OCI-LY7 (cell line): ENCODE results near the gene CD55. TPM values are rescaled to one million over a fixed set of nuclear protein-coding genes. Genes with fewer than 3 reads are reported as not detected.

Experiments
- BruUV-seq: library from RNA; stranded (reverse); fragments of 400-500 nt; replicated peaks from 2 replicates; lab custom pipeline; 2021; lab: Mats Ljungman, UMichigan
- CTCF ChIA-PET: fragments of 300-600 bp; sonication (Branson Sonifier 250); formaldehyde crosslinking; loops from one replicate; lab custom pipeline; 2022; ENCODE audit warnings: antibody characterized with exemption; ENCODE audit not compliant: unreplicated experiment; lab: Charles Lee
- POLR2A ChIA-PET: fragments of 300-600 bp; sonication (Branson Sonifier 250); formaldehyde crosslinking; loops from one replicate; lab custom pipeline; 2022; ENCODE audit warnings: antibody characterized with exemption; lab: Charles Lee
- DNase-seq: peaks from one replicate; pipeline ENCODE4 v3.0.0-alpha.2; 2015; ENCODE audit warnings: low spot score
- H2AFZ ChIP-seq: fragments of 200-600 bp; sonication (generic), shearing (Covaris generic); 2 replicates; pipeline ENCODE4 v1.6.1; 2014; ENCODE audit warnings: mild to moderate bottlenecking, antibody characterized with exemption, low read length, moderate library complexity
- H3K27ac ChIP-seq: fragments of 200-600 bp; sonication (generic); 2 replicates; pipeline ENCODE4 v1.5.1; 2014; ENCODE audit warnings: mixed run types, low read depth, mild to moderate bottlenecking, moderate library complexity, low read length, inconsistent platforms; ENCODE audit not compliant: poor library complexity, severe bottlenecking
- H3K36me3 ChIP-seq: fragments of 200-600 bp; sonication (generic); 2 replicates; pipeline ENCODE4 v1.6.1; 2014; ENCODE audit warnings: mild to moderate bottlenecking, antibody characterized with exemption, low read length, moderate library complexity, mixed read lengths; ENCODE audit not compliant: insufficient read depth
- H3K4me1 ChIP-seq: fragments of 200-600 bp; sonication (generic); 2 replicates; pipeline ENCODE4 v1.5.1; 2014; ENCODE audit warnings: mild to moderate bottlenecking, low read length; ENCODE audit not compliant: insufficient read depth, poor library complexity, severe bottlenecking
- H3K4me2 ChIP-seq: fragments of 200-600 bp; sonication (generic); 2 replicates; pipeline ENCODE4 v1.6.1; 2014; ENCODE audit warnings: mild to moderate bottlenecking, low read length
- H3K4me3 ChIP-seq: fragments of 200-600 bp; sonication (generic); 2 replicates; pipeline ENCODE4 v1.5.1; 2014; ENCODE audit warnings: mild to moderate bottlenecking, low read depth, low read length; ENCODE audit not compliant: poor library complexity, severe bottlenecking
- H3K79me2 ChIP-seq: fragments of 200-600 bp; sonication (generic); 2 replicates; pipeline ENCODE4 v1.6.1; 2016; ENCODE audit warnings: low read depth, mild to moderate bottlenecking, low read length, moderate library complexity, mixed read lengths; ENCODE audit not compliant: insufficient read depth
- H3K9me2 ChIP-seq: fragments of 200-600 bp; sonication (generic); 2 replicates; pipeline ENCODE4 v1.6.1; 2016; ENCODE audit warnings: mild to moderate bottlenecking, low read length, mixed read lengths; ENCODE audit not compliant: insufficient read depth
- H3K9me3 ChIP-seq: fragments of 200-600 bp; sonication (generic); 2 replicates; pipeline ENCODE4 v1.6.1; 2014; ENCODE audit warnings: mild to moderate bottlenecking, mixed run types, low read length, mixed read lengths
- H4K20me1 ChIP-seq: fragments of 200-600 bp; sonication (generic); 2 replicates; pipeline ENCODE4 v1.6.1; 2014; ENCODE audit warnings: mild to moderate bottlenecking, antibody characterized with exemption, low read length, moderate library complexity, mixed read lengths; ENCODE audit not compliant: insufficient read depth
- EZH2phosphoT487 ChIP-seq: fragments of 200-600 bp; sonication (generic); IDR thresholded peaks from 2 replicates; pipeline ENCODE4 v1.6.1; 2018; ENCODE audit warnings: low read depth, borderline replicate concordance, mild to moderate bottlenecking, mixed run types, antibody characterized with exemption, low read length, moderate library complexity, mixed read lengths
- intact Hi-C: fragments of 100-400 bp; cut with micrococcal nuclease; formaldehyde crosslinking; loops from one replicate; pipeline ENCODE4 v1.10.0; 2022; ENCODE audit not compliant: unreplicated experiment
- total RNA-seq, 2 experiments: library from RNA; depleted of rRNA in 1 of 2; stranded (reverse); fragments of >200 nt in 1 of 2; shearing (Covaris generic) in 1 of 2; gene quantifications; 2 replicates each; pipeline ENCODE4 v1.2.3, GENCODE V29; 2014 to 2022
- TF ChIP-seq, protein P1 (sequence below): fragments of 200-600 bp; sonication (generic); conservative IDR thresholded peaks from 2 replicates; pipeline ENCODE4 v1.5.1; 2014; ENCODE audit warnings: mild to moderate bottlenecking, antibody characterized with exemption, low read length, moderate library complexity, mixed read lengths

CD55 gene
- total RNA-seq, 2 experiments from 2014 or later = 20.0 to 28.1 TPM

DNA sequence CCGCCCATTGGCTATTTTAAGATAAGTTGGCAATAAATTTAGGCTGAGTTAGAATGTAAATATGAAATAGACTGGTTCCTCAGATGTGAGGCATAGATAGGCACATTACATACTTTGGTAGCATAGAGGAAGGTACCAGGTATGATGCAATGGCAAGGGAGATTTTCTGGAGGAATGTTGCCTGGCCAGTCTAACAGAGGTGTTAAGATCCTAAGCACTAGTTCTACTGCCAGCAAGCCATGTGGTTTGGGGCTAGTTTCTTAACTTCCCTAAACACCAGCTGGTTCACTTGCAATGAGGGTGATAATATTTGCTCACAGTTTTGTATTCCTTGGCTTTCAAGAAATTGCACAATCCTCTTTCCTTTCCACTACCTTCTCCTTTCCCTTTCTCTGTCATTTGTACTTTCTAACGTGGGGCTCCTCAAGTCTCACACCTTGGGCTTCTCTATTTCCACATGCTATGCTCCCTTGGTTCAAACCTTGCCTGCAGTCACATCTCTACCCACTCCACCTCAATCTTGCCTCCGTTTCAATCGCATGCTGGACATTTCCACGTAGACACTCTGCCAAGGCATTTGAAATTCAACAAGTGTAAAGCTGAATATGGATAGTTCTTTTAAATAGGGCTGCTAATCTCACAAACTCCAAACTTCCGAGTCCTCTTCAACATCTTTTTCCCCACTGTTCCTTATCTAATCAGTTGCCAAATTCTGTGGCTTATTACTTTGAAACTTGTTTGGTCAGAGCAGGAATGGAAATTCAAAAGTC lies 4.7 kb upstream of the CD55 start:
- TF ChIP-seq EZH2phosphoT487 = no peak
- TF ChIP-seq, protein P1, sequence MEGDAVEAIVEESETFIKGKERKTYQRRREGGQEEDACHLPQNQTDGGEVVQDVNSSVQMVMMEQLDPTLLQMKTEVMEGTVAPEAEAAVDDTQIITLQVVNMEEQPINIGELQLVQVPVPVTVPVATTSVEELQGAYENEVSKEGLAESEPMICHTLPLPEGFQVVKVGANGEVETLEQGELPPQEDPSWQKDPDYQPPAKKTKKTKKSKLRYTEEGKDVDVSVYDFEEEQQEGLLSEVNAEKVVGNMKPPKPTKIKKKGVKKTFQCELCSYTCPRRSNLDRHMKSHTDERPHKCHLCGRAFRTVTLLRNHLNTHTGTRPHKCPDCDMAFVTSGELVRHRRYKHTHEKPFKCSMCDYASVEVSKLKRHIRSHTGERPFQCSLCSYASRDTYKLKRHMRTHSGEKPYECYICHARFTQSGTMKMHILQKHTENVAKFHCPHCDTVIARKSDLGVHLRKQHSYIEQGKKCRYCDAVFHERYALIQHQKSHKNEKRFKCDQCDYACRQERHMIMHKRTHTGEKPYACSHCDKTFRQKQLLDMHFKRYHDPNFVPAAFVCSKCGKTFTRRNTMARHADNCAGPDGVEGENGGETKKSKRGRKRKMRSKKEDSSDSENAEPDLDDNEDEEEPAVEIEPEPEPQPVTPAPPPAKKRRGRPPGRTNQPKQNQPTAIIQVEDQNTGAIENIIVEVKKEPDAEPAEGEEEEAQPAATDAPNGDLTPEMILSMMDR = no peak
- no peak for DNase-seq
- Histone ChIP-seq H3K79me2 (no peaks in the 10 kb centered on the region), H3K4me1 (peaks cover 12% of the 10 kb centered on the region), H3K4me3 (no peak overlapping the region), H2AFZ (peak overlapping the region; percentile 12; the same call in 1 of the 2 replicates), H3K9me3 (no peaks in the 10 kb centered on the region), H3K9me2 (no peaks in the 10 kb centered on the region), H3K4me2 (no peak overlapping the region), H4K20me1 (no peaks in the 10 kb centered on the region), H3K27ac (no peak overlapping the region), H3K36me3 (no peaks in the 10 kb centered on the region)
- ChIA-PET CTCF (no interaction called here), POLR2A (no interaction called here)
- BruUV-seq = no TSS peak
- intact Hi-C loops = no loop called here

GRCh38 chr1:207317561-207317960 lies 3.9 kb upstream of the CD55 start:
- Histone ChIP-seq H3K36me3 (no peaks in the 10 kb centered on the region), H4K20me1 (no peaks in the 10 kb centered on the region), H3K9me3 (no peaks in the 10 kb centered on the region), H3K9me2 (no peaks in the 10 kb centered on the region), H3K4me3 (no peak overlapping the region), H3K79me2 (peaks cover 7% of the 10 kb centered on the region; the same call in 1 of the 2 replicates), H3K4me1 (peaks cover 14% of the 10 kb centered on the region), H3K4me2 (no peak overlapping the region), H3K27ac (no peak overlapping the region), H2AFZ (no peak overlapping the region)
- no peak for DNase-seq
- TF ChIP-seq EZH2phosphoT487 = no peak
- TF ChIP-seq, protein P1 = no peak
- intact Hi-C loops = no loop called here
- CTCF ChIA-PET = no interaction called here
- POLR2A ChIA-PET = interaction anchor here (0.7 kb wide), 1 partner anchor 8 kb away, joined by 3 read pairs; no protein-coding TSS in a partner anchor
- BruUV-seq = no TSS peak
